Neural progenitor cell (in vitro differentiated cells): ENCODE results near the gene AHI1. TPM values are rescaled to one million over a fixed set of nuclear protein-coding genes. Genes with fewer than 3 reads are reported as not detected.
A peak's percentile ranks its signal among the peaks of the same experiment; 100 is the strongest.

Experiments
- DNase-seq: peaks from one replicate; pipeline ENCODE4 v3.0.0-alpha.2; 2016; ENCODE audit warnings: low spot score
- H2AFZ ChIP-seq: fragments of 200-600 bp; sonication (generic); replicated peaks from 2 replicates; pipeline ENCODE4 v1.6.1; 2016; ENCODE audit warnings: antibody characterized with exemption
- H3F3A ChIP-seq: fragments of 200-600 bp; sonication (generic); 2 replicates; pipeline ENCODE4 v1.6.1; 2016; ENCODE audit warnings: antibody characterized with exemption, low read depth
- H3K27ac ChIP-seq: fragments of 200-600 bp; sonication (generic); 2 replicates; pipeline ENCODE4 v1.5.1; 2016; ENCODE audit warnings: mild to moderate bottlenecking
- H3K27me3 ChIP-seq: fragments of 200-600 bp; sonication (generic); 2 replicates; pipeline ENCODE4 v1.6.1; 2016; ENCODE audit warnings: mild to moderate bottlenecking, moderate library complexity
- H3K36me3 ChIP-seq: fragments of 200-600 bp; sonication (generic); 2 replicates; pipeline ENCODE4 v1.5.1; 2016
- H3K4me1 ChIP-seq: fragments of 200-600 bp; sonication (generic); 2 replicates; pipeline ENCODE4 v1.6.1; 2016; ENCODE audit warnings: mixed run types
- H3K4me2 ChIP-seq: fragments of 200-600 bp; sonication (generic); 2 replicates; pipeline ENCODE4 v1.6.1; 2016
- H3K4me3 ChIP-seq: fragments of 200-600 bp; sonication (generic); 2 replicates; pipeline ENCODE4 v1.5.1; 2016
- H3K79me2 ChIP-seq: fragments of 200-600 bp; sonication (generic); 2 replicates; pipeline ENCODE4 v1.6.1; 2016; ENCODE audit warnings: low read depth
- H3K9ac ChIP-seq: fragments of 200-600 bp; sonication (generic); 2 replicates; pipeline ENCODE4 v1.6.1; 2016
- H3K9me3 ChIP-seq: fragments of 200-600 bp; sonication (generic); 2 replicates; pipeline ENCODE4 v1.5.1; 2016; ENCODE audit warnings: low read depth
- H4K20me1 ChIP-seq: fragments of 200-600 bp; sonication (generic); 2 replicates; pipeline ENCODE4 v1.6.1; 2016; ENCODE audit warnings: low read depth
- H3K27ac Mint-ChIP-seq: 3 replicates; pipeline ENCODE4 v1.8.0; 2021; ENCODE audit warnings: mixed read lengths
- H3K27me3 Mint-ChIP-seq: 2 replicates; pipeline ENCODE4 v1.8.0; 2022; ENCODE audit warnings: low read depth, mild to moderate bottlenecking, inconsistent platforms, moderate library complexity, mixed read lengths; ENCODE audit not compliant: insufficient read depth
- H3K36me3 Mint-ChIP-seq: 3 replicates; pipeline ENCODE4 v1.8.0; 2021; ENCODE audit warnings: mixed read lengths
- H3K4me1 Mint-ChIP-seq: 3 replicates; pipeline ENCODE4 v1.8.0; 2021; ENCODE audit warnings: mixed read lengths
- H3K4me3 Mint-ChIP-seq: 3 replicates; pipeline ENCODE4 v1.8.0; 2021; ENCODE audit warnings: mild to moderate bottlenecking, moderate library complexity, mixed read lengths
- H3K9me3 Mint-ChIP-seq: 3 replicates; pipeline ENCODE4 v1.8.0; 2020; ENCODE audit warnings: mixed read lengths
- CTCF ChIP-seq: fragments of 200-600 bp; sonication (generic); IDR thresholded peaks from 2 replicates; pipeline ENCODE4 v1.5.1; 2017; ENCODE audit warnings: antibody characterized with exemption, mild to moderate bottlenecking
- EZH2 ChIP-seq: fragments of 200-600 bp; sonication (generic); IDR thresholded peaks from 2 replicates; pipeline ENCODE4 v1.6.1; 2017; ENCODE audit warnings: antibody characterized with exemption, mild to moderate bottlenecking, moderate library complexity
- EZH2phosphoT487 ChIP-seq: fragments of 200-600 bp; sonication (generic); IDR thresholded peaks from 2 replicates; pipeline ENCODE4 v1.6.1; 2017; ENCODE audit warnings: antibody characterized with exemption
- total RNA-seq: library from RNA; depleted of rRNA; stranded (reverse); fragments of >200 nt; gene quantifications from 2 replicates; pipeline ENCODE4 v1.2.3, GENCODE V29; 2015; ENCODE audit warnings: low replicate concordance

Gene AHI1
- total RNA-seq, 1 donor from 2014 or later, result 26.2 TPM

- Mint-ChIP-seq H3K27me3 (peaks cover 3% of the 10 kb centered on the region), H3K36me3 (no peaks in the 10 kb centered on the region), H3K4me1 (peaks cover 3% of the 10 kb centered on the region), H3K9me3 (no peaks in the 10 kb centered on the region), H3K4me3 (no peak overlapping the region), H3K27ac (no peak overlapping the region)
- H3K4me2 ChIP-seq, result no peak overlapping the region
- no peaks in the 10 kb centered on the region for H3F3A ChIP-seq
- H3K27ac ChIP-seq, result no peak overlapping the region
- no peaks in the 10 kb centered on the region for H3K9me3 ChIP-seq
- no peaks in the 10 kb centered on the region for H4K20me1 ChIP-seq
- no peaks in the 10 kb centered on the region for H3K27me3 ChIP-seq
- no peak overlapping the region for H3K4me3 ChIP-seq
- no peak overlapping the region for H3K9ac ChIP-seq
- no peak overlapping the region for H2AFZ ChIP-seq
- no peak for TF ChIP-seq EZH2
- TF ChIP-seq CTCF, result no peak
- no peak for TF ChIP-seq EZH2phosphoT487
- H3K36me3 ChIP-seq, result no peaks in the 10 kb centered on the region
- DNase-seq, result no peak
- no peaks in the 10 kb centered on the region for H3K79me2 ChIP-seq
- peaks cover 12% of the 10 kb centered on the region for H3K4me1 ChIP-seq
Observed at GRCh38 chr6:135266675-135267074, 230.9 kb downstream of the AHI1 start.

- Histone ChIP-seq H3K9ac (no peak overlapping the region), H3K36me3 (no peaks in the 10 kb centered on the region), H3K9me3 (no peaks in the 10 kb centered on the region), H3K4me3 (no peak overlapping the region), H3K27ac (no peak overlapping the region), H3K4me1 (peaks cover 5% of the 10 kb centered on the region), H4K20me1 (no peaks in the 10 kb centered on the region), H3K4me2 (no peak overlapping the region), H3F3A (no peaks in the 10 kb centered on the region), H3K79me2 (no peaks in the 10 kb centered on the region), H2AFZ (no peak overlapping the region), H3K27me3 (no peaks in the 10 kb centered on the region)
- peaks cover 3% of the 10 kb centered on the region for H3K4me1 Mint-ChIP-seq
- no peaks in the 10 kb centered on the region for H3K36me3 Mint-ChIP-seq
- H3K27me3 Mint-ChIP-seq, result peaks cover 3% of the 10 kb centered on the region
- H3K27ac Mint-ChIP-seq, result no peak overlapping the region
- DNase-seq, result no peak
- H3K4me3 Mint-ChIP-seq, result no peak overlapping the region
- H3K9me3 Mint-ChIP-seq, result no peaks in the 10 kb centered on the region
- TF ChIP-seq EZH2 (no peak), EZH2phosphoT487 (no peak), CTCF (no peak)
Observed at GRCh38 chr6:135265278-135265677, 232.3 kb downstream of the AHI1 start.

- no peak overlapping the region for H3K9ac ChIP-seq
- no peaks in the 10 kb centered on the region for H3K9me3 ChIP-seq
- H3K36me3 Mint-ChIP-seq, result no peaks in the 10 kb centered on the region
- H3K27ac ChIP-seq, result no peak overlapping the region
- TF ChIP-seq CTCF, result no peak
- TF ChIP-seq EZH2, result no peak
- H3K27me3 Mint-ChIP-seq, result no peaks in the 10 kb centered on the region
- H3K4me1 Mint-ChIP-seq, result no peaks in the 10 kb centered on the region
- H3K9me3 Mint-ChIP-seq, result no peaks in the 10 kb centered on the region
- no peak overlapping the region for H3K4me2 ChIP-seq
- no peak for DNase-seq
- no peak overlapping the region for H3K27ac Mint-ChIP-seq
- no peaks in the 10 kb centered on the region for H4K20me1 ChIP-seq
- H3K4me3 Mint-ChIP-seq, result no peak overlapping the region
- peaks cover 4% of the 10 kb centered on the region for H3K4me1 ChIP-seq
- H3K4me3 ChIP-seq, result no peak overlapping the region
- no peaks in the 10 kb centered on the region for H3F3A ChIP-seq
- H3K79me2 ChIP-seq, result no peaks in the 10 kb centered on the region
- no peaks in the 10 kb centered on the region for H3K36me3 ChIP-seq
- H2AFZ ChIP-seq, result peak overlapping the region; percentile 42
- no peaks in the 10 kb centered on the region for H3K27me3 ChIP-seq
Observed at GRCh38 chr6:135261872-135262725, 235.4 kb downstream of the AHI1 start.
